Type B pancreatic cell (in vitro differentiated cells): ENCODE data around the gene MTCL3.
A peak's percentile ranks its signal among the peaks of the same experiment; 100 is the strongest.

Experiments used
- DNase-seq: peaks from one replicate; pipeline ENCODE4 v3.0.0; 2021; ENCODE audit warnings: mixed read lengths; ENCODE audit not compliant: unreplicated experiment; ENCODE audit errors: extremely low spot score
- H3K27ac Mint-ChIP-seq: 2 replicates; pipeline ENCODE4 v1.8.0; 2021; ENCODE audit warnings: mild to moderate bottlenecking, mixed read lengths
- H3K27me3 Mint-ChIP-seq: 2 replicates; pipeline ENCODE4 v1.8.0; 2021; ENCODE audit warnings: mixed read lengths
- H3K36me3 Mint-ChIP-seq: 2 replicates; pipeline ENCODE4 v1.8.0; 2021; ENCODE audit warnings: mixed read lengths
- H3K4me1 Mint-ChIP-seq: one replicate; pipeline ENCODE4 v1.8.0; 2021; ENCODE audit warnings: mixed read lengths; ENCODE audit not compliant: unreplicated experiment
- H3K4me3 Mint-ChIP-seq: 2 replicates; pipeline ENCODE4 v1.8.0; 2021; ENCODE audit warnings: mild to moderate bottlenecking, mixed read lengths
- H3K9me3 Mint-ChIP-seq: 2 replicates; pipeline ENCODE4 v1.8.0; 2021; ENCODE audit warnings: mixed read lengths
- TF ChIP-seq, protein P1 (sequence below): fragments of 200-600 bp; sonication (generic); conservative IDR thresholded peaks from 2 replicates; pipeline ENCODE4 v1.5.0; 2021; ENCODE audit warnings: antibody characterized with exemption, mild to moderate bottlenecking

MTCL3 gene

DNA sequence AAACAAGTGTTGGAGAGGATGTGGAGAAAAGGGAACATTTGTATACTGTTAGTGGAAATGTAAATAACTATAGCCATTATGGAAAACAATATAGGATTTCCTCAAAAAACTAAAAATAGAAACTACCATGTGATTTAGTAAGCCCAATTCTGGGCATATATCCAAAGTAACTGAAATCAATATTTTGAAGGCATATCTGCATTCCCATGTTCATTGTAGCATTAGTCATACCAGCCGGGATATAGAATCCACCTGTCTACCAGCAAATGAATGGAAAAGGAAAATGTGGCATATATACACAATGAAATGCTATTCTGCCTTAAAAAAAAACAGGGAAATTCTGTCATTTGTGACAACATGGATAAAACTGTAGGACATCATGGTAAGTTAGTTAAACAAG, 42.5 kb upstream of the MTCL3 start:
- no peak overlapping the region for H3K27ac Mint-ChIP-seq

GRCh38 chr6:127554435-127555006, 35.4 kb upstream of the MTCL3 start:
- Mint-ChIP-seq H3K4me1 (no peaks in the 10 kb centered on the region), H3K36me3 (no peaks in the 10 kb centered on the region), H3K9me3 (no peaks in the 10 kb centered on the region), H3K27ac (no peak overlapping the region), H3K27me3 (no peaks in the 10 kb centered on the region), H3K4me3 (no peak overlapping the region)
- no peak for DNase-seq
- TF ChIP-seq, protein P1, sequence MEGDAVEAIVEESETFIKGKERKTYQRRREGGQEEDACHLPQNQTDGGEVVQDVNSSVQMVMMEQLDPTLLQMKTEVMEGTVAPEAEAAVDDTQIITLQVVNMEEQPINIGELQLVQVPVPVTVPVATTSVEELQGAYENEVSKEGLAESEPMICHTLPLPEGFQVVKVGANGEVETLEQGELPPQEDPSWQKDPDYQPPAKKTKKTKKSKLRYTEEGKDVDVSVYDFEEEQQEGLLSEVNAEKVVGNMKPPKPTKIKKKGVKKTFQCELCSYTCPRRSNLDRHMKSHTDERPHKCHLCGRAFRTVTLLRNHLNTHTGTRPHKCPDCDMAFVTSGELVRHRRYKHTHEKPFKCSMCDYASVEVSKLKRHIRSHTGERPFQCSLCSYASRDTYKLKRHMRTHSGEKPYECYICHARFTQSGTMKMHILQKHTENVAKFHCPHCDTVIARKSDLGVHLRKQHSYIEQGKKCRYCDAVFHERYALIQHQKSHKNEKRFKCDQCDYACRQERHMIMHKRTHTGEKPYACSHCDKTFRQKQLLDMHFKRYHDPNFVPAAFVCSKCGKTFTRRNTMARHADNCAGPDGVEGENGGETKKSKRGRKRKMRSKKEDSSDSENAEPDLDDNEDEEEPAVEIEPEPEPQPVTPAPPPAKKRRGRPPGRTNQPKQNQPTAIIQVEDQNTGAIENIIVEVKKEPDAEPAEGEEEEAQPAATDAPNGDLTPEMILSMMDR, result peak; percentile 67

More for the DNA sequence above, 42.5 kb upstream of the MTCL3 start:
- H3K4me1 Mint-ChIP-seq, result peaks cover 4% of the 10 kb centered on the region
- TF ChIP-seq, protein P1, result no peak
- H3K9me3 Mint-ChIP-seq, result no peaks in the 10 kb centered on the region
- H3K27me3 Mint-ChIP-seq, result no peaks in the 10 kb centered on the region
- no peaks in the 10 kb centered on the region for H3K36me3 Mint-ChIP-seq
- no peak overlapping the region for H3K4me3 Mint-ChIP-seq
- no peak for DNase-seq

DNA sequence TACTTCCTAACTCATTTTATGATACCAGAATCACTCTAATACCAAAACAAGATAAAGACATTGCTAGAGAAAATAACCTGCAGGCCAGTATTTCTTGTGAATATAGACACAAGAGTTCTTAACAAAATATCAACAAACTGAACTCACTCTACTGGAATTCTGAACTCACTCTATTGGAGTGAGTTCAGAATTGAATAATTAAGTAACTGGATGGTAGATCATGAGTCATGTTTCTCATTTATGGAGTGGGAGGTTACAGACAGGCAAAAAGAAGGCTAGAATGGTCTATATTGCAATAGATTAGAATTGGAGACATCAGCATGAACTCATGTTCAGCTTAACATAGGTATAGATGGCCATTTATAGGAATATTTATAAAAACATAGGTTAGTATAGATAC, 31.3 kb upstream of the MTCL3 start:
- no peaks in the 10 kb centered on the region for H3K4me1 Mint-ChIP-seq
- H3K36me3 Mint-ChIP-seq, result no peaks in the 10 kb centered on the region
- DNase-seq, result no peak
- no peak overlapping the region for H3K4me3 Mint-ChIP-seq
- TF ChIP-seq, protein P1, result no peak
- H3K27ac Mint-ChIP-seq, result no peak overlapping the region
- H3K9me3 Mint-ChIP-seq, result no peaks in the 10 kb centered on the region
- H3K27me3 Mint-ChIP-seq, result no peaks in the 10 kb centered on the region

- H3K27ac Mint-ChIP-seq, result no peak overlapping the region
- TF ChIP-seq, protein P1, result peak; percentile 48
- no peaks in the 10 kb centered on the region for H3K9me3 Mint-ChIP-seq
- H3K4me3 Mint-ChIP-seq, result no peak overlapping the region
- H3K27me3 Mint-ChIP-seq, result no peaks in the 10 kb centered on the region
- H3K36me3 Mint-ChIP-seq, result no peaks in the 10 kb centered on the region
- no peak for DNase-seq
- H3K4me1 Mint-ChIP-seq, result no peaks in the 10 kb centered on the region
Measured at GRCh38 chr6:127547904-127548649, 28.9 kb upstream of the MTCL3 start.

GRCh38 chr6:127547215-127547614, 28.1 kb upstream of the MTCL3 start:
- no peak overlapping the region for H3K4me3 Mint-ChIP-seq
- no peaks in the 10 kb centered on the region for H3K4me1 Mint-ChIP-seq
- H3K27me3 Mint-ChIP-seq, result peaks cover 4% of the 10 kb centered on the region
- DNase-seq, result no peak
- no peaks in the 10 kb centered on the region for H3K9me3 Mint-ChIP-seq
- no peaks in the 10 kb centered on the region for H3K36me3 Mint-ChIP-seq
- TF ChIP-seq, protein P1, result peak; percentile 60
- no peak overlapping the region for H3K27ac Mint-ChIP-seq
